Coronary artery (tissue), 2 donors: ENCODE results near the gene DLG5.

Experiments used
- DNase-seq: peaks from one replicate; pipeline ENCODE4 v3.0.0-alpha.2; 2017; ENCODE audit warnings: low spot score
- H3K27ac ChIP-seq, 2 donors: fragments of 200-600 bp; sonication (generic); one replicate each; pipeline ENCODE4 v1.5.1; 2016 to 2019
- H3K4me3 ChIP-seq: fragments of 200-600 bp; sonication (generic); 2 replicates; pipeline ENCODE4 v1.5.1; 2016; ENCODE audit warnings: mild to moderate bottlenecking, moderate library complexity
- CTCF ChIP-seq: fragments of 200-600 bp; sonication (generic); IDR thresholded peaks from one replicate; pipeline ENCODE4 v1.5.1; 2019; ENCODE audit warnings: antibody characterized with exemption

The DLG5 gene

GRCh38 chr10:77804371-77804770 lies 122.2 kb downstream of the DLG5 start:
- no peak for DNase-seq
- H3K27ac ChIP-seq = no peak overlapping the region
- no peak for TF ChIP-seq CTCF
- H3K4me3 ChIP-seq = no peak overlapping the region

GRCh38 chr10:77801474-77802161 lies 124.9 kb downstream of the DLG5 start:
- no peak for DNase-seq
- TF ChIP-seq CTCF = no peak
- no peak overlapping the region for H3K4me3 ChIP-seq
- no peak overlapping the region for H3K27ac ChIP-seq

- Histone ChIP-seq H3K27ac (no peak overlapping the region), H3K4me3 (no peak overlapping the region)
- TF ChIP-seq CTCF = no peak
- DNase-seq = no peak
Measured at GRCh38 chr10:77800738-77801266, 125.8 kb downstream of the DLG5 start.

- no peak overlapping the region for H3K4me3 ChIP-seq
- DNase-seq = no peak
- no peak for TF ChIP-seq CTCF
- H3K27ac ChIP-seq = no peak overlapping the region
Measured at GRCh38 chr10:77800320-77800719, 126.2 kb downstream of the DLG5 start.

GRCh38 chr10:77799352-77799751 lies 127.2 kb downstream of the DLG5 start:
- Histone ChIP-seq H3K27ac (no peak overlapping the region), H3K4me3 (no peak overlapping the region)
- no peak for TF ChIP-seq CTCF
- no peak for DNase-seq

GRCh38 chr10:77798940-77799339 lies 127.6 kb downstream of the DLG5 start:
- no peak overlapping the region for H3K4me3 ChIP-seq
- DNase-seq = no peak
- no peak overlapping the region for H3K27ac ChIP-seq
- no peak for TF ChIP-seq CTCF

- TF ChIP-seq CTCF = no peak
- H3K4me3 ChIP-seq = no peak overlapping the region
- H3K27ac ChIP-seq = no peak overlapping the region
- DNase-seq = no peak
Measured at GRCh38 chr10:77796311-77796915, 130.1 kb downstream of the DLG5 start.
